HG02759 (cell line): ENCODE data around the gene DEK.

Experiments used
- ATAC-seq: cut with Tn5 transposase; IDR thresholded peaks from one replicate; pipeline ENCODE4 v1.9.1; 2021; ENCODE audit warnings: mild to moderate bottlenecking, moderate library complexity; ENCODE audit not compliant: unreplicated experiment

DEK gene

GRCh38 chr6:18265787-18266522 is 1.6 kb upstream of the DEK start:
- ATAC-seq: no peak

GRCh38 chr6:18264923-18265377 is 620 bp upstream of the DEK start:
- no peak for ATAC-seq

- peak; percentile 2 for ATAC-seq
Observed at GRCh38 chr6:18263418-18264218, 712 bp downstream of the DEK start.

- peak; percentile 44 for ATAC-seq
Observed at GRCh38 chr6:18262702-18263417, 1.5 kb downstream of the DEK start.

- no peak for ATAC-seq
Observed at GRCh38 chr6:18261877-18262276, 2.5 kb downstream of the DEK start.

GRCh38 chr6:18260448-18261106 is 3.8 kb downstream of the DEK start:
- peak; percentile 36 for ATAC-seq

GRCh38 chr6:18259675-18260447 is 4.5 kb downstream of the DEK start:
- ATAC-seq: no peak

GRCh38 chr6:18254793-18255192 is 9.5 kb downstream of the DEK start:
- no peak for ATAC-seq

- ATAC-seq: no peak
Observed at GRCh38 chr6:18253635-18254034, 10.7 kb downstream of the DEK start.

- ATAC-seq: no peak
Observed at GRCh38 chr6:18249271-18249670, 15.1 kb downstream of the DEK start.

- no peak for ATAC-seq
Observed at GRCh38 chr6:18248698-18249097, 15.6 kb downstream of the DEK start.

- ATAC-seq: no peak
Observed at GRCh38 chr6:18247002-18247401, 17.3 kb downstream of the DEK start.

GRCh38 chr6:18246205-18246604 is 18.1 kb downstream of the DEK start:
- no peak for ATAC-seq

- no peak for ATAC-seq
Observed at GRCh38 chr6:18245642-18246041, 18.7 kb downstream of the DEK start.

- no peak for ATAC-seq
Observed at GRCh38 chr6:18245079-18245478, 19.3 kb downstream of the DEK start.

GRCh38 chr6:18244251-18244650 is 20.1 kb downstream of the DEK start:
- ATAC-seq: no peak

- no peak for ATAC-seq
Observed at GRCh38 chr6:18243302-18243893, 20.9 kb downstream of the DEK start.

GRCh38 chr6:18242062-18242851 is 22.1 kb downstream of the DEK start:
- no peak for ATAC-seq
